OCI-LY1 (cell line): ENCODE results near the gene KCP.

ENCODE experiments used
- CTCF ChIP-seq: fragments of 200-600 bp; sonication (generic), shearing (Covaris generic); IDR thresholded peaks from 2 replicates; pipeline ENCODE4 v1.5.1; 2017; ENCODE audit warnings: mild to moderate bottlenecking, antibody characterized with exemption, low read length, moderate library complexity, mixed read lengths
- EZH2 ChIP-seq: fragments of 200-600 bp; sonication (generic), shearing (Covaris generic); IDR thresholded peaks from 2 replicates; pipeline ENCODE4 v1.8.0; 2017; ENCODE audit warnings: borderline replicate concordance, mixed run types, mild to moderate bottlenecking, antibody characterized with exemption, low read length, moderate library complexity, mixed read lengths

GRCh38 chr7:128832880-128833147 lies 77.7 kb downstream of the KCP start:
- no peak for TF ChIP-seq CTCF
- no peak for TF ChIP-seq EZH2
